Measurements from ENCODE around the gene AXL. TPM values are rescaled to one million over a fixed set of nuclear protein-coding genes. Genes with fewer than 3 reads are reported as not detected.

AXL gene
- total RNA-seq, 4 donors from 2014 or later, result 19.7 to 52.4 (median 25.6) TPM

DNA sequence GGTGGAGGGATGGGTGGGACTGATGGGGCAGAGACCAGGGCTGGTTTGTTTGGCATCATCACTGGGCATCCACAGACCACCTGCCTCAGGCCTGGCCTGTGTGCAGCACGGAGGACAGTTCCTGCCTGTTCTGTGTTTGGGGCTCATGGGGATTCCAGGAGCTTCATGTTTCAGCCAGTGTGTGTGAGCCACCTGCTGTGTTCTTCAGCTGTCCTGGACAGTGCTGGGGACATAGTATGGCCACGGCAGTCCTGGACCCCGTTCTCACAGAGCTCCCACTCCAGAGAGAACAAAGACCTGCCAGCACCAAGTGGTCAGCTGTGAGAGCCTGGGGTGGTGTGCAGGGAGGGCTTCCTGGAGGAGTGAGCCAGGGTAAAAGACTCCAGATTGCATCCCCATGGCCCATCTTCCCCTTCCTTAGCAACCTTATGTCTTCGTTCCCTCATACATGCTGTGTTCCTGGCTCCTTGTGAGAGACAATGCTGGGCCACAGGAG lies 89.0 kb downstream of the AXL start:
- TF ChIP-seq POLR2AphosphoS5 (IDR thresholded peaks at IDR 0.05), result no peak
- TF ChIP-seq, protein P1, sequence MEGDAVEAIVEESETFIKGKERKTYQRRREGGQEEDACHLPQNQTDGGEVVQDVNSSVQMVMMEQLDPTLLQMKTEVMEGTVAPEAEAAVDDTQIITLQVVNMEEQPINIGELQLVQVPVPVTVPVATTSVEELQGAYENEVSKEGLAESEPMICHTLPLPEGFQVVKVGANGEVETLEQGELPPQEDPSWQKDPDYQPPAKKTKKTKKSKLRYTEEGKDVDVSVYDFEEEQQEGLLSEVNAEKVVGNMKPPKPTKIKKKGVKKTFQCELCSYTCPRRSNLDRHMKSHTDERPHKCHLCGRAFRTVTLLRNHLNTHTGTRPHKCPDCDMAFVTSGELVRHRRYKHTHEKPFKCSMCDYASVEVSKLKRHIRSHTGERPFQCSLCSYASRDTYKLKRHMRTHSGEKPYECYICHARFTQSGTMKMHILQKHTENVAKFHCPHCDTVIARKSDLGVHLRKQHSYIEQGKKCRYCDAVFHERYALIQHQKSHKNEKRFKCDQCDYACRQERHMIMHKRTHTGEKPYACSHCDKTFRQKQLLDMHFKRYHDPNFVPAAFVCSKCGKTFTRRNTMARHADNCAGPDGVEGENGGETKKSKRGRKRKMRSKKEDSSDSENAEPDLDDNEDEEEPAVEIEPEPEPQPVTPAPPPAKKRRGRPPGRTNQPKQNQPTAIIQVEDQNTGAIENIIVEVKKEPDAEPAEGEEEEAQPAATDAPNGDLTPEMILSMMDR (IDR thresholded peaks at IDR 0.05), result no peak
- TF ChIP-seq POLR2A (IDR thresholded peaks at IDR 0.05), result no peak
- TF ChIP-seq EP300 (IDR thresholded peaks at IDR 0.05; ENCODE audit: low read depth), result no peak
- Histone ChIP-seq H3K4me1 (peaks cover 22 to 61% (median 34%) of the 10 kb centered on the region in 4 donors), H3K4me3 (no peak overlapping the region), H3K27ac (peak overlapping the region; percentile 91 to 96 (median 93)), H3K27me3 (no peaks in the 10 kb centered on the region), H3K36me3 (peaks cover 0 to 38% (median 16%) of the 10 kb centered on the region in 4 donors), H3K9me3 (no peaks in the 10 kb centered on the region)
- intact Hi-C loops (cut with DNase I; ENCODE audit: low total_unique reads), result loop anchor here (5.0 kb wide), 1 partner anchor 36 kb away; no protein-coding TSS in a partner anchor
- DNase-seq, result no peak
- 33% methylated on average over 4 of the region's 4 CpGs; no CpG with 5 or more reads in 1 of the 2 donors for WGBS, 2 donors (ENCODE audit: low coverage in 1 of 2)
- in situ Hi-C loops (cut with MboI; ENCODE audit: low pct_ligation_motif_present in 1 of 4, low pct_unique_long_range_greater_than_20kb in 1 of 4, low sequenced_read_pairs in 3 of 4), result no loop called here

DNA sequence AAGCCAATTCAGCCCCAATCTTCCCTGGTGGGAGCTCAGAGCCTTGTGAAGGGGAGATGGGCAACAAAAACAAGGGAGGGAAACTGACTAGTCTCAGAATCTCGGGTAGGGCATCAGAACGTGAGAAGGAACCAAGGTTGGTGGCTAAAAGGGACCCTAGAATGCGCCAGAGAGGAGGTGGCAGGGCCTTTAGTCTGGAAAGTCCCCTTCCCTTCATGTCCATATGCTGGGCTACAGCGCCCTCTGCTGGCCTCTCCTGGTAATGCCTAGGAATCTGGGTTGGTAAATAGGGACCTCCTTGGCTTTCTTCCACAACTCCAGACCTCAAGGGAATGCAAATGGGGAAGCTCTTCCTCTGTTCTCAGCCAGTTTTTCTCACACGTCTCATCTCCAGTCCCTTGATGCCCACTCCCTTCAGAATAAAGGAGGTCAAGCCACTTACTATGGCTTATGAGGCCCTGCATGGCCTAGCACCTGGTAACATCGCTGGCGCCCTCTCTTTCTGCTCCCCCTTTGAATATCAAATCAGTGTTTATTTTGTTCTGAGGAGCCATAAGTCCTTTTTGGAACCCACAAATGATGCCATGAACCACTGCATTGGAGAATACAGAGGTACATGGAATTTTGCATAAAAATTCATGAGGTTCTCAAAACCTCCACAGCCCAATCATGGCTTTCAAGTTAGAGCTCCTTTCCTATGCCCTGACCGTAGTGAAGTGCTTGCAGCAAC lies 89.6 kb downstream of the AXL start:
- Histone ChIP-seq H3K9me3 (no peaks in the 10 kb centered on the region), H3K4me3 (peak overlapping the region in 1 of 4 donors; percentile 60), H3K27me3 (no peaks in the 10 kb centered on the region), H3K36me3 (peaks cover 0 to 40% (median 16%) of the 10 kb centered on the region in 4 donors), H3K4me1 (peaks cover 22 to 61% (median 34%) of the 10 kb centered on the region in 4 donors), H3K27ac (peak overlapping the region; percentile 91 to 96 (median 93))
- intact Hi-C loops (cut with DNase I; ENCODE audit: low total_unique reads), result loop anchor here (5.0 kb wide), 1 partner anchor 36 kb away; no protein-coding TSS in a partner anchor
- in situ Hi-C loops (cut with MboI; ENCODE audit: low pct_ligation_motif_present in 1 of 4, low pct_unique_long_range_greater_than_20kb in 1 of 4, low sequenced_read_pairs in 3 of 4), result no loop called here
- DNase-seq, result peak; percentile 97
- 0 to 19% methylated on average over 1 to 8 of the region's 8 CpGs for WGBS, 2 donors (ENCODE audit: low coverage in 1 of 2)
- TF ChIP-seq POLR2A (IDR thresholded peaks at IDR 0.05) (peak; percentile 22), EP300 (IDR thresholded peaks at IDR 0.05; ENCODE audit: low read depth) (no peak), POLR2AphosphoS5 (IDR thresholded peaks at IDR 0.05) (peak in 2 of 3 donors; percentile 67 to 69)
- TF ChIP-seq, protein P1 (IDR thresholded peaks at IDR 0.05), result peak; percentile 98 to 99 (median 99)

DNA sequence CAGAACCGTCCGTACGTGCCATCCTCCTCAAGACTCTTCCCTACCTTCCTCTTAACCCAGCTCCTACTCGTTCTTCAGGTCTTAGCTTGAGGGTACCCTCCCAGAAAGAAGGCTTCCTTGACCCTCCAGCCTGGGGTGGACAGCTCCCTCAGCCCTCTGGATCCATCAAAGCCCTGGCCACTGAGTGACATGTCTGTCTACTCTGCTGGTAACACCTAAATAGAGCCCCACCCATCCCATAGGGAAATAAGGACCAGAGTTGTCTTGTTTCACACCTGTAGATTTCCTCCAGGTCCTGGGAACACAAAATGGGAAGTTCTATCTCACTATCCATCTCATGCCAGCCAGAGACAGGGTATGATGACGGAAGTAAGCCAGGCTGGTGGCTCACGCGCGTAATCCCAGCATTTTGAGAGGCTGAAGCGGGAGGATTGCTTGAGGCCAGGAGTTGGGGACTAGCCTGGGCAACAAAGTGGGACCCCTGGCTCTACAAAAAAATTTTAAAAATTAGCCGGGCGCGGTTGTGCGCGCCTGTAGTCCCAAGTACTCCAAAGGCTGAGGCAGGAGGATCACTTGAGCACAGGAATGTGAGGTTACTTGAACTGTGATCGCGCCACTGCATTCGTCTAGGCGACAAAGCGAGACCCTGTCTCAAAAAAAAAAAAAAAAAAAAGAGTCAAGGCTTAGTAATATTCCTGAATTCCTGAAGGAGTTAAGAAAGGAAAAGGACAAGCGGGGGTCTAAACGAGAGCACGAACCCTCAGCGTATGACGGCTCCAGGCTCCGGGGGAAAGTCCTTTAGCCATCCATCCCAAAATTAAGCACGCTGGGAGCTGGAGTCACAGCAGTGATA lies 90.4 kb downstream of the AXL start:
- H3K4me1 ChIP-seq, result peaks cover 22 to 60% (median 34%) of the 10 kb centered on the region in 4 donors

More for the DNA sequence above, 90.4 kb downstream of the AXL start:
- no peak for DNase-seq
- TF ChIP-seq POLR2AphosphoS5 (IDR thresholded peaks at IDR 0.05) (peak; percentile 6 to 63 (median 39)), EP300 (IDR thresholded peaks at IDR 0.05; ENCODE audit: low read depth) (no peak), POLR2A (IDR thresholded peaks at IDR 0.05) (no peak)
- TF ChIP-seq, protein P1 (IDR thresholded peaks at IDR 0.05), result no peak
- Histone ChIP-seq H3K27ac (peak overlapping the region; percentile 91 to 96 (median 93)), H3K27me3 (no peaks in the 10 kb centered on the region), H3K4me3 (peak overlapping the region; percentile 60 to 67 (median 64)), H3K9me3 (no peaks in the 10 kb centered on the region), H3K36me3 (peaks cover 0 to 32% (median 14%) of the 10 kb centered on the region in 4 donors)
- intact Hi-C loops (cut with DNase I; ENCODE audit: low total_unique reads) (loop anchor here (5.0 kb wide), 1 partner anchor 37 kb away; no protein-coding TSS in a partner anchor), in situ Hi-C loops (cut with MboI; ENCODE audit: low pct_ligation_motif_present in 1 of 4, low pct_unique_long_range_greater_than_20kb in 1 of 4, low sequenced_read_pairs in 3 of 4) (no loop called here)
- WGBS, 2 donors (ENCODE audit: low coverage in 1 of 2), result 0 to 7% methylated on average over 14 to 26 of the region's 26 CpGs

Data from transverse colon (tissue), 4 donors.